Stimulated activated effector memory CD8-positive, alpha-beta T cell treated with anti-CD3 and anti-CD28 coated beads, Interleukin-12 subunit alpha, Interleukin-12 subunit beta, amount 100 ng/mL, for 72 hours (primary cell): ENCODE results near the gene WNT3A.

Experiments
- ATAC-seq: fragments of 150-1000 bp; cut with Tn5 transposase; 2 replicates; pipeline ENCODE4 v1.10.0; 2021
- DNase-seq, 2 donors: peaks; one replicate each; pipeline ENCODE4 v3.0.0; 2021 to 2022; ENCODE audit warnings: low spot score in 2 of 2
- H3K27ac Mint-ChIP-seq: one replicate; pipeline ENCODE4 v1.8.0; 2022; ENCODE audit warnings: mild to moderate bottlenecking, mixed read lengths
- H3K36me3 Mint-ChIP-seq: one replicate; pipeline ENCODE4 v1.8.0; 2022; ENCODE audit warnings: mild to moderate bottlenecking, mixed read lengths
- H3K4me1 Mint-ChIP-seq: one replicate; pipeline ENCODE4 v1.8.0; 2022; ENCODE audit warnings: mixed read lengths
- H3K4me3 Mint-ChIP-seq: one replicate; pipeline ENCODE4 v1.8.0; 2022; ENCODE audit warnings: mild to moderate bottlenecking, mixed read lengths
- H3K9me3 Mint-ChIP-seq: one replicate; pipeline ENCODE4 v1.8.0; 2022; ENCODE audit warnings: mixed read lengths

The WNT3A gene

GRCh38 chr1:227987181-227987580, 19.6 kb upstream of the WNT3A start:
- no peaks in the 10 kb centered on the region for H3K36me3 Mint-ChIP-seq
- DNase-seq (no peak), ATAC-seq (no peak)
- no peak overlapping the region for H3K4me3 Mint-ChIP-seq
- no peak overlapping the region for H3K27ac Mint-ChIP-seq
- no peaks in the 10 kb centered on the region for H3K4me1 Mint-ChIP-seq
- H3K9me3 Mint-ChIP-seq: peaks cover 4% of the 10 kb centered on the region

- Mint-ChIP-seq H3K36me3 (no peaks in the 10 kb centered on the region), H3K4me1 (no peaks in the 10 kb centered on the region), H3K27ac (no peak overlapping the region), H3K4me3 (no peak overlapping the region), H3K9me3 (peaks cover 16% of the 10 kb centered on the region)
- ATAC-seq: no peak
- no peak for DNase-seq
Observed at GRCh38 chr1:227994632-227995300, 12.0 kb upstream of the WNT3A start.

GRCh38 chr1:227996187-227996950, 10.4 kb upstream of the WNT3A start:
- Mint-ChIP-seq H3K27ac (no peak overlapping the region), H3K4me1 (no peaks in the 10 kb centered on the region), H3K9me3 (peaks cover 16% of the 10 kb centered on the region), H3K4me3 (no peak overlapping the region), H3K36me3 (no peaks in the 10 kb centered on the region)
- DNase-seq (no peak), ATAC-seq (no peak)

GRCh38 chr1:227998374-227999055, 8.3 kb upstream of the WNT3A start:
- no peak for DNase-seq
- ATAC-seq: no peak
- H3K36me3 Mint-ChIP-seq: no peaks in the 10 kb centered on the region
- H3K27ac Mint-ChIP-seq: no peak overlapping the region
- peaks cover 16% of the 10 kb centered on the region for H3K9me3 Mint-ChIP-seq
- H3K4me3 Mint-ChIP-seq: no peak overlapping the region
- H3K4me1 Mint-ChIP-seq: no peaks in the 10 kb centered on the region

- DNase-seq: peak; percentile 48 to 79
- ATAC-seq: peak; percentile 90
- Mint-ChIP-seq H3K36me3 (no peaks in the 10 kb centered on the region), H3K27ac (no peak overlapping the region), H3K4me3 (no peak overlapping the region), H3K4me1 (no peaks in the 10 kb centered on the region), H3K9me3 (peaks cover 16% of the 10 kb centered on the region)
Observed at GRCh38 chr1:227999056-227999930, 7.5 kb upstream of the WNT3A start.

DNA sequence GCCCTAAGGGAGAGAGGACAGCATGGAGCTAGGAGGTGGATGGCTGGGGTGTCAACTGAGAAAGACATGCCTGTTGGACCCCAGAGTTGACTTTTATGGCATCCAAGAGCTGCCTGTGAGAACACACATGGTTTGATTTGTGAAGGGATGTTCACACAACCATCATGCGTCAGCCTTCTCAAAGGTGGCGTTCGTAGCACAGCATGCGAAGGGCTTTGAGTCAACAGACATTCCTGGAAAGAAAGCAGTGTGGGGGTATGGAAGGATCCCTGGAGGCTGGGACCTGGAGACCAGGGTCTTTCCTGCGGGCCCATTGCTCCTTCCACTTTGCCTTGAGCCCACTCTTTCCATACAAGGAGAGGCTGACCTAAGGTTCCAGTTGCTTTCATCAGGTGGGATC, 6.4 kb upstream of the WNT3A start:
- H3K9me3 Mint-ChIP-seq: peaks cover 16% of the 10 kb centered on the region
- no peak overlapping the region for H3K4me3 Mint-ChIP-seq
- ATAC-seq (no peak), DNase-seq (peak in 1 of 2 donors; percentile 35)
- no peaks in the 10 kb centered on the region for H3K36me3 Mint-ChIP-seq
- no peaks in the 10 kb centered on the region for H3K4me1 Mint-ChIP-seq
- no peak overlapping the region for H3K27ac Mint-ChIP-seq

DNA sequence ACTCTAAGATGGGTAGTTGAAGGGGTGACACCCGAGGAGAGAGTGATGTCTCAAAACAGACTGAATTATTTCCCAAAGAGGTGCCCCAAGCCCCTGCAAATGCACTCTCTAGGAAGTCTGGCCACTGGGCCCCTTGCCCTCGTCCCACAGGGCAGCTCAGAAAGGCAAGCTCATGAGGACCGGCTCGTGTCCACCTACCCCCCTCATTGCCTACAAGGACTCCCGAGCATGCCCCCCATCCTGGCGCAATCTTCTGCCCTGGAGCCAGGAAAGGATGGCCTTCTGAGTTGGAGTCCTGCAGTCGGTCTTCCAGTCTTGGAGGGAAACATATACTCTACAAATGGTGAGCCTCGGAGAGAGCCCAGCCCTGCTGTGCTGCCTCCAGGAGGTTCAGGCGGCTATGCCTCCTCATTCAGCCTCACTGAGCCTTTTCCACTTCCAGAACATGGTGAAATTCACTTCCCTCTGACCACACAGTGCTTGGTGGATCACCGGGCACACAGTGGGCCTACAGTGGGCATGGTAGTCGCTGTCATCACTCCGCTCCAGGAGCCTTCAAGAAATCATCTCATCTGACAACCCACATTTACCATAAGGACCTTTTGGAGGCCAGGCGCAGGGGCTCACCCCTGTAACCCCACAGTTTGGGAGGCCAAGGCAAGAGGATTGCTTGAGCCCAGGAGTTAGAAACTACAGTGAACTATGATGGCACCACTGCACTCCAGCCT, 5.8 kb upstream of the WNT3A start:
- H3K36me3 Mint-ChIP-seq: no peaks in the 10 kb centered on the region
- no peak overlapping the region for H3K4me3 Mint-ChIP-seq
- ATAC-seq: no peak
- peaks cover 16% of the 10 kb centered on the region for H3K9me3 Mint-ChIP-seq
- no peaks in the 10 kb centered on the region for H3K4me1 Mint-ChIP-seq
- peak in 1 of 2 donors; percentile 38 for DNase-seq
- H3K27ac Mint-ChIP-seq: no peak overlapping the region

DNA sequence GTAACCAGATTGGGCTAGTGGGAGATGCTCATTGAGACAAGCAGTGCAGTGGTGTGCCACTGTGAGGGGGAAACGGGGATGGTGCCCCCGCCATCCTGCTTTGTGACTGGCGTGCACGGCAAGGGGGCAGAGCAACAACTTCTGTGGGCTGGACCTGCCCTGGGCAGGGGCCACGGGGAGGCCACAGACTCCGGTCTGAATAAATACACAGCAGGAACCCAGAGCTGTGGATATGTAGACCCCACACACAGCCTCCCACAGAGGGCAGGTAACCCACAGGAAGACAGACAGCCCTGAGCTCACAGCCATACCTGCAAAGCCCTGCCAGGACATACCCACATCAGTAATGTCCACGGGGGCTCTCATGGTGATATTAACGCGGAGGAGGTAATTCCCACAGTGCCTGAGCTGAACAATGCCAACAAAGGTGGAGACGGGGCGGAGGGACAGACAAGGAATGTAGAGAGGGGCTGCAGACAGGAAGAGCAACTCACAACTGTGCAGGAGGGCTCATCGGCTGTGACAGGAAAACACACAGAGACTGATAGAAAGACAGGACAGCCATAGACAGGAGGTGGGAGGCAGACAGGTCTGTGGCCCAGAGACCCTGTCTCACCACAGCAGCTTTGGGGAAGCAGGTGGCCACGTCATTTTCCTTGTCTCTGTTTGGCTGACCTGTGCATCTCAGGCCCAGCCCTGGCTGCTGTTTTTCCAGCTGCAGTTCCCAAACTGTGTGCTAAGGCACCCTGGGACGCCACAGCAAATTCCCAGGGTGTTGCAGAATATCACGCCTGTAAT, 4.9 kb upstream of the WNT3A start:
- H3K36me3 Mint-ChIP-seq: no peaks in the 10 kb centered on the region
- ATAC-seq (no peak), DNase-seq (no peak)
- no peaks in the 10 kb centered on the region for H3K4me1 Mint-ChIP-seq
- no peak overlapping the region for H3K27ac Mint-ChIP-seq
- no peak overlapping the region for H3K4me3 Mint-ChIP-seq
- peaks cover 7% of the 10 kb centered on the region for H3K9me3 Mint-ChIP-seq

- Mint-ChIP-seq H3K4me3 (no peak overlapping the region), H3K36me3 (no peaks in the 10 kb centered on the region), H3K4me1 (no peaks in the 10 kb centered on the region), H3K27ac (no peak overlapping the region), H3K9me3 (peaks cover 5% of the 10 kb centered on the region)
- ATAC-seq (no peak), DNase-seq (no peak)
Observed at GRCh38 chr1:228002792-228003191, 4.0 kb upstream of the WNT3A start.

DNA sequence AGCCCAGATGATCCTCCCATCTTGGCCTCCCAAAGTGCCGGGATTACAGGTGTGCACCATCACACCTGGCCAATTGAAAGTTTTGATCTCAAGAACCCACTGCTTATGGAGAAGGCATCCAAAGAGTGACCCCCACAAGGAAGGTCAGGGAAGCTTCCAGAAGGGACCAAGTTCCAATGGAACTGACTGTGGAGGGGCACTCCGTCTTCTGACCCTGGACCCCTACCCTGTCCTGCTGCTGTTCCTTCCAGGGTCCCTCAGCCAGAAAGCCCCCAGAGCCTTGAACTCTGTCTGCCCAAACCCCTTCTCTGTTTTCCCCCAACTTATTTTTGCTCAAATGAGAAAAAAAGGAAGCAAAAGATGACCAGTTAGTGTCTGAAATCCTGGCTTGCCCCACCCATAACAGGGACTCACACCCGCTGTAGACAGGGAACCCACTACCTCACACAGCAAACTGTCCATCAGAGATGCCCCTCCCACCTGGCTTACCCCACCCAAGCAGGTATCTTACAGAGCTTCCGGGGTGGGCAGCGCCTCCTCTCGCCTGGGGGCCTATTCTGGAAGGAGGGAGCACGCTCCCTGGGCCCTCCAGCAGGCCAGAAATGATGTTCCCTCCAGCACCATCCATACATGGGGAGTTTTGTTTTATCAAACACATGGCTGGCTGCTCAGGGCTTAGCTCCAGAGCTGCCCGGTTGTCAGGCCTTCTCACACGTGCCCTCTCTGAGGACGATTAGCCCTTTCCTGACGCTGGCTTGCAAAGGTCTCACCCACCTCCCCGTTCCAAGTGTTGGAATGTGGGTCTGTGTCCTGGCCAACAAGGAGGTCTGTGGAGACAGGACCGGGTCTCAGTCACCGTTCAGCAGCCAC, 3.1 kb upstream of the WNT3A start:
- Mint-ChIP-seq H3K9me3 (no peaks in the 10 kb centered on the region), H3K4me1 (peaks cover 2% of the 10 kb centered on the region), H3K27ac (no peak overlapping the region), H3K36me3 (no peaks in the 10 kb centered on the region), H3K4me3 (no peak overlapping the region)
- no peak for ATAC-seq
- DNase-seq: peak in 1 of 2 donors; percentile 38

DNA sequence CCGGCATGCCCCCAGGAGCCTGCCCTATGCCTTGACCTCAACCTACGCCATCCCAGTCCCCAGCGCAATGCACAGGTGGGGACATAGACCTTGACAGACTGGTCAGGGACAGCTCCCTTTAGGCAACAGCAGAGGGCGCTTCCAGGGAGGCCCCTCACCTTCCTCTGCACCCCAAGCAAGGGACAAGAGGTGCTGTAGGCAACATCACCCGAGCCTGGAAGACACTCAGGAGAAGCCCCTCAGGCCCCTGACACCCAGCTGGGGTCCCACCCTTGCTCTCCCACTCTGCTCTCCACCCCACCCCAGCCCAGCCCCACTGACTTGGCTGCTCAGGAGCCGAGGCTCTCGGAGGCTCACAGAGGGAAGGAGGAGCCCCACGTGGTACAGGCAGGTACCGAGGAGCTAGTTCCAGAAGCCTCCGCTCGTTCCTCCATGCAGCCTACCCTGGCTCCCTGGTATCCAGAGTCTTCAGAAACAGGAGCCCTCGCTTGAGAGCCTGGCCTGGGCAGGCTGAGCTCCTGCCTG, 2.4 kb upstream of the WNT3A start:
- peaks cover 9% of the 10 kb centered on the region for H3K4me1 Mint-ChIP-seq
- no peaks in the 10 kb centered on the region for H3K36me3 Mint-ChIP-seq
- peak; percentile 63 for ATAC-seq
- peak in 1 of 2 donors; percentile 50 for DNase-seq
- H3K27ac Mint-ChIP-seq: no peak overlapping the region
- no peak overlapping the region for H3K4me3 Mint-ChIP-seq
- H3K9me3 Mint-ChIP-seq: no peaks in the 10 kb centered on the region

DNA sequence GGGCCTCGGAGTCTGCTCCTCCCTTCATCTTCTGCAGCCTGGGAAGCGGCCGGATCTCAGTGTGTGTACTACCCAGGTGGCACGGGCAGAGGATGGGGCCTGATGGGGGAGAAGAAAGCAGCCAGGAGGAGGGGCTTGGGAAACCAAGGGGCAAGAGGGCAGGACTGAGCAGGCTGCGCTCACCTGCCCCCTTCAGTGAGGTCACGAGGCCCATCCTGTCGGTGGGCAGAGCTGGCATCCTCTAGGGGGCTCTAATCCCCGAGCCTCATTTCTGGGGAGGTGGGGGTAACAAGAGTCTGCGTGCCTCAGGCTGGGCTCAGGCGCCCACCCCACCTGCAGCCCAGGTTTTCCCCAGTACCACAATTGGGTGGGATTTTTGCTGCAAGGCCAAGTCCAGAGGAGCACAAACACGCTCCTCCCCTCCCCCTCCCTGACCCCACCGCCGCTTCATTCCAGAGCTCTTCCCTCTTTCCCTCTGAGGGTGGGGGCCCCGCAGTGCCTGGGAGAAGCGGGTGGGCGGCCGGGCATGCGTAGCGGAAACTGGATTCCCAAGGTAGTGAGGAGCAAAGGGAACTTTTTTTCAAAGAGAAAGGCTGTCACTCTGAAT, 1.8 kb upstream of the WNT3A start:
- Mint-ChIP-seq H3K4me3 (no peak overlapping the region), H3K4me1 (peaks cover 14% of the 10 kb centered on the region), H3K27ac (no peak overlapping the region), H3K9me3 (no peaks in the 10 kb centered on the region), H3K36me3 (no peaks in the 10 kb centered on the region)
- DNase-seq (no peak), ATAC-seq (no peak)
